KMS-11 (cell line): ENCODE results near the gene KCNS3.

Experiments used
- H2AFZ ChIP-seq: fragments of 200-600 bp; sonication (generic); 2 replicates; pipeline ENCODE4 v1.6.1; 2016; ENCODE audit warnings: antibody characterized with exemption, mixed run types, low read depth
- H3K27ac ChIP-seq: fragments of 200-600 bp; sonication (generic); 2 replicates; pipeline ENCODE4 v1.6.1; 2016; ENCODE audit warnings: mild to moderate bottlenecking, mixed run types
- H3K27me3 ChIP-seq: fragments of 200-600 bp; sonication (generic); 2 replicates; pipeline ENCODE4 v1.6.1; 2017; ENCODE audit warnings: mild to moderate bottlenecking, low read depth, mixed run types, moderate library complexity; ENCODE audit not compliant: insufficient read depth
- H3K36me3 ChIP-seq: fragments of 200-600 bp; sonication (generic); 2 replicates; pipeline ENCODE4 v1.6.1; 2017; ENCODE audit warnings: mild to moderate bottlenecking, mixed run types; ENCODE audit not compliant: insufficient read depth
- H3K4me1 ChIP-seq: fragments of 200-600 bp; sonication (generic); 2 replicates; pipeline ENCODE4 v1.6.1; 2016; ENCODE audit warnings: mild to moderate bottlenecking, low read depth, mixed run types; ENCODE audit not compliant: poor library complexity, severe bottlenecking
- H3K4me2 ChIP-seq: fragments of 200-600 bp; sonication (generic); 2 replicates; pipeline ENCODE4 v1.7.0; 2016; ENCODE audit warnings: mild to moderate bottlenecking, mixed run types
- H3K4me3 ChIP-seq: fragments of 200-600 bp; sonication (generic); IDR thresholded peaks from 2 replicates; pipeline ENCODE4 v1.6.1; 2017; ENCODE audit warnings: low read depth, low read length, mixed read lengths; ENCODE audit not compliant: insufficient read depth
- H3K79me2 ChIP-seq: fragments of 200-600 bp; sonication (generic); 2 replicates; pipeline ENCODE4 v1.6.1; 2016; ENCODE audit warnings: low read depth, mixed run types; ENCODE audit not compliant: insufficient read depth
- H3K9ac ChIP-seq: fragments of 200-600 bp; sonication (generic); 2 replicates; pipeline ENCODE4 v1.6.1; 2016; ENCODE audit warnings: mild to moderate bottlenecking, mixed run types
- H4K20me1 ChIP-seq: fragments of 200-600 bp; sonication (generic); 2 replicates; pipeline ENCODE4 v1.6.1; 2016; ENCODE audit warnings: mild to moderate bottlenecking, mixed run types; ENCODE audit not compliant: insufficient read depth
- TF ChIP-seq, protein P1 (sequence below): fragments of 200-600 bp; sonication (generic); conservative IDR thresholded peaks from 2 replicates; pipeline ENCODE4 v1.6.1; 2017; ENCODE audit warnings: low read depth, mild to moderate bottlenecking, antibody characterized with exemption, low read length, moderate library complexity, mixed read lengths

KCNS3 gene

DNA sequence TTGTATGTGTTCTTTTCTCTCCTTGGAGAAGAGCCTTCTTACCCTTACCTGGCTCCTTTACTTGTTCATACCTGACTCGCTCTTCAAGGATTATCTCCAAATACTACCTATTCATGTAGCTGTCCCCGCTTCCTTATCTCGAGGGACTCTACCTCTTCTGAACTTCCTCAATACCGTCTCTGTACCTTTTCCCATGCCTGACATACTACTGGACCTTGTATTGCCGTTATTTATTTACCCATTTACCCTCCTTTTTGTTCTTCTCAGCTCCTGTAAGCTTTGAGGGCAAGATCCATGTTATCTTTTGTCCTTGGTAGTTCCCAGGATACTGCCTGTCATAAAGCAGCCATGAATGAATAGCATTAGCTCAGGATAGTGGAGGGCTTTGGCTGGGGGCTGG is 32.5 kb downstream of the KCNS3 start:
- TF ChIP-seq, protein P1, sequence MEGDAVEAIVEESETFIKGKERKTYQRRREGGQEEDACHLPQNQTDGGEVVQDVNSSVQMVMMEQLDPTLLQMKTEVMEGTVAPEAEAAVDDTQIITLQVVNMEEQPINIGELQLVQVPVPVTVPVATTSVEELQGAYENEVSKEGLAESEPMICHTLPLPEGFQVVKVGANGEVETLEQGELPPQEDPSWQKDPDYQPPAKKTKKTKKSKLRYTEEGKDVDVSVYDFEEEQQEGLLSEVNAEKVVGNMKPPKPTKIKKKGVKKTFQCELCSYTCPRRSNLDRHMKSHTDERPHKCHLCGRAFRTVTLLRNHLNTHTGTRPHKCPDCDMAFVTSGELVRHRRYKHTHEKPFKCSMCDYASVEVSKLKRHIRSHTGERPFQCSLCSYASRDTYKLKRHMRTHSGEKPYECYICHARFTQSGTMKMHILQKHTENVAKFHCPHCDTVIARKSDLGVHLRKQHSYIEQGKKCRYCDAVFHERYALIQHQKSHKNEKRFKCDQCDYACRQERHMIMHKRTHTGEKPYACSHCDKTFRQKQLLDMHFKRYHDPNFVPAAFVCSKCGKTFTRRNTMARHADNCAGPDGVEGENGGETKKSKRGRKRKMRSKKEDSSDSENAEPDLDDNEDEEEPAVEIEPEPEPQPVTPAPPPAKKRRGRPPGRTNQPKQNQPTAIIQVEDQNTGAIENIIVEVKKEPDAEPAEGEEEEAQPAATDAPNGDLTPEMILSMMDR, result no peak
- H4K20me1 ChIP-seq, result no peaks in the 10 kb centered on the region
- no peaks in the 10 kb centered on the region for H3K79me2 ChIP-seq
- no peak overlapping the region for H3K9ac ChIP-seq
- no peak overlapping the region for H3K27ac ChIP-seq
- no peaks in the 10 kb centered on the region for H3K27me3 ChIP-seq
- H3K36me3 ChIP-seq, result no peaks in the 10 kb centered on the region
- no peak overlapping the region for H3K4me3 ChIP-seq
- H2AFZ ChIP-seq, result no peak overlapping the region
- H3K4me2 ChIP-seq, result no peak overlapping the region
- no peaks in the 10 kb centered on the region for H3K4me1 ChIP-seq

DNA sequence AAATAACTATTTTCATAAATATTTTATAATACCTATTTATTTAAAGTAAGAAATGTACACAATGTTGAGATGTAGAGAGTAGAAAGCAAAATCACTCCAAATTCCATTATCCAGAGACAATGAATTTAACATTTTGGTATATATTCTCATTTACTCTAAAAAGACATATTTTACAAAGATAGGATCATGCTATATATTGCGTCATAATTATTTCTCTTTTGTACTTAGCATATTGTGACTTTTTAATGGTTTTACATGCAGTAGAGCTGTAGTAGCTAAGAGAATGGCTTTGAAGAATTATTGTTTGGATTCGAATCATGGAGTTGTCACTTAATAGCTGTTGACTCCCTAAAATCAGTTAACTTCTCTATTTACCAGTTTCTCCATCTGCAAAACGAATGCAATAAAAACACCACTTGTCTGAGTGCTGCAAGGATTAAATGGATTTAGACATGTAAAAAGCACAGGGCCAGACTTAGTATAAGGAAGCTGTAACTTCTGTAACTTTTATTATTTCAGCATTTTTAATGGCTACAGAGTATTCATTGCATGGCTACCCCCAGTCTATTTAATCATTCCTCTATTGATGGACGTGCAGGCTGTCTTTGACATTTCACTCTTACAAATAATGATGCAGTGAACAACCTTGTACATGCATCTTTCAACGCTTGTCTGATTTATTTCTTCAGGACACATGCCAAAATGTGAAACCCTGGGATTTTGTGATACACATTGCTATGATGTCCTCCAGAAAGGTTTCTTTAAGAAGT is 33.2 kb downstream of the KCNS3 start:
- no peak overlapping the region for H2AFZ ChIP-seq
- H4K20me1 ChIP-seq, result no peaks in the 10 kb centered on the region
- no peaks in the 10 kb centered on the region for H3K27me3 ChIP-seq
- H3K79me2 ChIP-seq, result no peaks in the 10 kb centered on the region
- no peak overlapping the region for H3K4me3 ChIP-seq
- H3K27ac ChIP-seq, result no peak overlapping the region
- no peak overlapping the region for H3K4me2 ChIP-seq
- H3K9ac ChIP-seq, result no peak overlapping the region
- H3K4me1 ChIP-seq, result no peaks in the 10 kb centered on the region
- TF ChIP-seq, protein P1, result no peak
- no peaks in the 10 kb centered on the region for H3K36me3 ChIP-seq

DNA sequence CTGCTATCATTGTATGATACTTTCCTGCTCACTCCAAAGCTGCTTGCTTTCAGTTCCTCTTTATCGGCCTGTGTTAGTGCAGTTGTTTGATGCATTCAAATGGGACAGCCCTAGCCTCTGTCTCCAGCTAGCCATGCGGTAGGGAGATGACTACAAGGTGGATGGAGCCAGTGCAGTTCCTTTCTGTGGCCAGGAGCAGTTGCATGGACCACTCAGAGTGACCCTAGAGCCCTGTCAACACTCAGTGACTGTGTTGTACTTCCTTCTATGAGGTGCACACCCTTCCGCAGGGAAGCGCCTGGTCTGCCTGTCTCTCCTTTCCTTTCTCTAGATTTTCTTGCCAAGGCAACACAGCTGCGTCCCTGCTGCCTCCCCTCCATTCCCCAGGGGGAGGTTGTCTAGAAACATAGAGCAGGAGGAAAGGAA is 33.8 kb downstream of the KCNS3 start:
- H3K36me3 ChIP-seq, result no peaks in the 10 kb centered on the region
- H3K27me3 ChIP-seq, result no peaks in the 10 kb centered on the region
- no peak overlapping the region for H3K4me3 ChIP-seq
- H2AFZ ChIP-seq, result no peak overlapping the region
- H3K27ac ChIP-seq, result no peak overlapping the region
- H3K9ac ChIP-seq, result no peak overlapping the region
- no peaks in the 10 kb centered on the region for H3K79me2 ChIP-seq
- TF ChIP-seq, protein P1, result no peak
- no peaks in the 10 kb centered on the region for H3K4me1 ChIP-seq
- no peaks in the 10 kb centered on the region for H4K20me1 ChIP-seq
- no peak overlapping the region for H3K4me2 ChIP-seq

DNA sequence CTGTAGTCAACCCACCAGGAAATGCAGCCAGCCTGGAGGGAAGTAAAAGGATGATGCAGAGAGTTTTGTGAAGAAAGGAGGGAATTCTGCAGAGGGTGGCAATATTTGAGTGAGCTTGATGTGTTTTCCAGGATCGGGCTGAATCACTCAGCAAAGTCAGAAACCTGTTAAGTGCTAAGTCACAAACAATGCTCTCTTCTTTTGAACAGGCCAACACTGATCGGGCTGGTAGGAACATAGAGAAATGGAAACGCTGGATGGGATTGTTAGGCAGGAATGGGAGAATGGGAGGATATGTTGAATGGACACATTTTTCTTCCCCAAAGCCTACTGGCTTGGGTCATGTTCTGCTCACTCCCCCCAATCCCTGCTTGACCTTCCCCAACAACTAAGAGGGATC is 36.6 kb downstream of the KCNS3 start:
- H2AFZ ChIP-seq, result no peak overlapping the region
- no peaks in the 10 kb centered on the region for H3K36me3 ChIP-seq
- no peak overlapping the region; the same call in 1 of the 2 replicates for H3K4me2 ChIP-seq
- no peaks in the 10 kb centered on the region for H3K4me1 ChIP-seq
- H3K27ac ChIP-seq, result no peak overlapping the region
- no peaks in the 10 kb centered on the region for H4K20me1 ChIP-seq
- no peak overlapping the region for H3K9ac ChIP-seq
- no peaks in the 10 kb centered on the region for H3K27me3 ChIP-seq
- no peaks in the 10 kb centered on the region for H3K79me2 ChIP-seq
- TF ChIP-seq, protein P1, result no peak
- no peak overlapping the region for H3K4me3 ChIP-seq
